CD4-positive, CD25-positive, alpha-beta regulatory T cell (primary cell): Measurements from ENCODE around the gene PDP2. TPM values are rescaled to one million over a fixed set of nuclear protein-coding genes. Genes with fewer than 3 reads are reported as not detected.
"Not testable (repeated sequence)": the region's sequence is repeated elsewhere in the genome, so short reads cannot be mapped to it uniquely, and the experiment has no call there.

ENCODE experiments used
- ATAC-seq, 2 donors: fragments of 150-1000 bp; cut with Tn5 transposase; one replicate each; pipeline ENCODE4 v1.10.0; 2021; ENCODE audit warnings: low read depth in 2 of 2, moderate number of reproducible peaks in 2 of 2, moderate library complexity in 1 of 2
- DNase-seq, 3 donors: peaks; one replicate each; pipeline versions ENCODE4 v3.0.0 to v3.0.0-alpha.2; 2012 to 2022; ENCODE audit warnings: mixed read lengths in 1 of 3
- H3K27ac ChIP-seq: one replicate; pipeline ENCODE4 v1.7.0; 2013; ENCODE audit warnings: mild to moderate bottlenecking, low read length; ENCODE audit not compliant: insufficient read depth, poor library complexity, severe bottlenecking
- H3K27me3 ChIP-seq: one replicate; pipeline ENCODE4 v1.7.0; 2013; ENCODE audit warnings: low read length; ENCODE audit not compliant: control insufficient read depth, insufficient read depth
- H3K36me3 ChIP-seq: one replicate; pipeline ENCODE4 v1.7.0; 2013; ENCODE audit warnings: mild to moderate bottlenecking, low read length, moderate library complexity; ENCODE audit not compliant: control insufficient read depth, insufficient read depth
- H3K4me1 ChIP-seq: 2 replicates; pipeline ENCODE4 v1.7.0; 2013; ENCODE audit warnings: mild to moderate bottlenecking, low read length; ENCODE audit not compliant: insufficient read depth, control insufficient read depth, poor library complexity, severe bottlenecking
- H3K4me3 ChIP-seq: one replicate; pipeline ENCODE4 v1.7.0; 2013; ENCODE audit warnings: low read depth, mild to moderate bottlenecking, low read length, moderate library complexity
- H3K9me3 ChIP-seq, 2 experiments: 1 replicate in 1 of 2; 2 replicates in 1 of 2; pipeline ENCODE4 v1.7.0; 2013; ENCODE audit warnings: low read length in 2 of 2, mild to moderate bottlenecking in 1 of 2, moderate library complexity in 1 of 2; ENCODE audit not compliant: control insufficient read depth in 2 of 2
- H3K27ac Mint-ChIP-seq, 3 donors: one replicate each; pipeline ENCODE4 v1.8.0; 2020 to 2022; ENCODE audit warnings: mild to moderate bottlenecking in 3 of 3, mixed read lengths in 3 of 3, moderate library complexity in 2 of 3
- H3K27me3 Mint-ChIP-seq: one replicate; pipeline ENCODE4 v1.8.0; 2022; ENCODE audit warnings: mild to moderate bottlenecking, mixed read lengths
- H3K36me3 Mint-ChIP-seq: one replicate; pipeline ENCODE4 v1.8.0; 2020; ENCODE audit warnings: mixed read lengths
- H3K4me1 Mint-ChIP-seq, 4 donors: one replicate each; pipeline ENCODE4 v1.8.0; 2020 to 2022; ENCODE audit warnings: mixed read lengths in 4 of 4, mild to moderate bottlenecking in 1 of 4
- H3K4me3 Mint-ChIP-seq, 4 donors: one replicate each; pipeline ENCODE4 v1.8.0; 2020 to 2022; ENCODE audit warnings: mild to moderate bottlenecking in 4 of 4, mixed read lengths in 4 of 4, moderate library complexity in 3 of 4
- H3K9me3 Mint-ChIP-seq, 7 donors: one replicate each; pipeline ENCODE4 v1.8.0; 2020 to 2022; ENCODE audit warnings: mixed read lengths in 7 of 7, mild to moderate bottlenecking in 3 of 7, moderate library complexity in 2 of 7
- polyA plus RNA-seq, 4 donors: library from polyadenylated mRNA; unstranded; fragments of 300-500 nt; fragmentation: Illumina TruSeq; gene quantifications; one replicate each; pipeline ENCODE4 v1.2.3, GENCODE V29; 2021
- total RNA-seq: library from RNA; stranded (reverse); gene quantifications from one replicate; pipeline ENCODE4 v1.2.3, GENCODE V29; 2022

Gene PDP2
- total and polyA plus RNA-seq, 5 donors from 2014 or later = 0.07 to 7.1 (median 1.9) TPM

- H3K27me3 Mint-ChIP-seq = no peaks in the 10 kb centered on the region
- peaks cover 0 to 2% (median 0%) of the 10 kb centered on the region in 7 donors for H3K9me3 Mint-ChIP-seq
- DNase-seq = no peak
Observed at GRCh38 chr16:66869424-66869823, 10.9 kb upstream of the PDP2 start.

GRCh38 chr16:66871363-66871762, 9.0 kb upstream of the PDP2 start:
- H3K4me1 Mint-ChIP-seq = peaks cover 4 to 22% (median 15%) of the 10 kb centered on the region in 4 donors
- H3K4me3 Mint-ChIP-seq = peak overlapping the region in 2 of 4 donors; percentile 9 to 83

More at GRCh38 chr16:66869424-66869823, 10.9 kb upstream of the PDP2 start:
- H3K4me3 Mint-ChIP-seq = no peak overlapping the region
- Histone ChIP-seq H3K27ac (no peak overlapping the region), H3K9me3 (no peaks in the 10 kb centered on the region), H3K36me3 (no peaks in the 10 kb centered on the region), H3K4me1 (peaks cover 9% of the 10 kb centered on the region), H3K27me3 (no peaks in the 10 kb centered on the region), H3K4me3 (no peak overlapping the region)
- H3K4me1 Mint-ChIP-seq = peaks cover 4 to 18% (median 13%) of the 10 kb centered on the region in 4 donors
- H3K27ac Mint-ChIP-seq = no peak overlapping the region
- H3K36me3 Mint-ChIP-seq = no peaks in the 10 kb centered on the region
- ATAC-seq = no peak

GRCh38 chr16:66871840-66872239, 8.5 kb upstream of the PDP2 start:
- Mint-ChIP-seq H3K36me3 (no peaks in the 10 kb centered on the region), H3K9me3 (peaks cover 0 to 2% (median 0%) of the 10 kb centered on the region in 7 donors), H3K27ac (no peak overlapping the region), H3K27me3 (no peaks in the 10 kb centered on the region), H3K4me1 (peaks cover 4 to 22% (median 15%) of the 10 kb centered on the region in 4 donors), H3K4me3 (peak overlapping the region in 3 of 4 donors; percentile 24 to 83 (median 79))
- Histone ChIP-seq H3K36me3 (no peaks in the 10 kb centered on the region), H3K9me3 (no peaks in the 10 kb centered on the region), H3K4me3 (no peak overlapping the region), H3K27ac (no peak overlapping the region), H3K27me3 (no peaks in the 10 kb centered on the region), H3K4me1 (peaks cover 9% of the 10 kb centered on the region)
- DNase-seq (no peak), ATAC-seq (no peak)

More at GRCh38 chr16:66871363-66871762, 9.0 kb upstream of the PDP2 start:
- H3K27me3 Mint-ChIP-seq, H3K27ac Mint-ChIP-seq, H3K4me3 ChIP-seq, H3K36me3 ChIP-seq, H3K27ac ChIP-seq, H3K4me1 ChIP-seq, H3K9me3 ChIP-seq, H3K9me3 Mint-ChIP-seq, DNase-seq, ATAC-seq, H3K36me3 Mint-ChIP-seq, H3K27me3 ChIP-seq: not testable (repeated sequence)

- H3K4me1 Mint-ChIP-seq = peaks cover 4 to 22% (median 14%) of the 10 kb centered on the region in 4 donors
- H3K27ac Mint-ChIP-seq = peak overlapping the region; percentile 81 to 90 (median 89)
- peak overlapping the region; percentile 79 to 88 (median 86) for H3K4me3 Mint-ChIP-seq
- H3K36me3 Mint-ChIP-seq = no peaks in the 10 kb centered on the region
- Histone ChIP-seq H3K36me3 (no peaks in the 10 kb centered on the region), H3K27me3 (no peaks in the 10 kb centered on the region), H3K27ac (no peak overlapping the region), H3K4me3 (peak overlapping the region; percentile 56), H3K9me3 (no peaks in the 10 kb centered on the region), H3K4me1 (peaks cover 9% of the 10 kb centered on the region)
- peaks cover 0 to 2% (median 0%) of the 10 kb centered on the region in 7 donors for H3K9me3 Mint-ChIP-seq
- ATAC-seq (no peak), DNase-seq (no peak)
- H3K27me3 Mint-ChIP-seq = no peaks in the 10 kb centered on the region
Observed at GRCh38 chr16:66872559-66872942, 7.8 kb upstream of the PDP2 start.

- ATAC-seq (peak; percentile 82 to 83), DNase-seq (peak; percentile 74 to 95 (median 80))
- H3K27me3 ChIP-seq = no peaks in the 10 kb centered on the region
- Mint-ChIP-seq H3K27me3 (no peaks in the 10 kb centered on the region), H3K4me1 (peaks cover 6 to 21% (median 14%) of the 10 kb centered on the region in 4 donors), H3K36me3 (no peaks in the 10 kb centered on the region), H3K9me3 (peaks cover 0 to 2% (median 0%) of the 10 kb centered on the region in 7 donors), H3K4me3 (peak overlapping the region; percentile 79 to 88 (median 86)), H3K27ac (peak overlapping the region; percentile 81 to 90 (median 89))
- peaks cover 9% of the 10 kb centered on the region for H3K4me1 ChIP-seq
- H3K9me3 ChIP-seq = no peaks in the 10 kb centered on the region
- H3K27ac ChIP-seq = peak overlapping the region; percentile 65
- H3K36me3 ChIP-seq = no peaks in the 10 kb centered on the region
- peak overlapping the region; percentile 56 for H3K4me3 ChIP-seq
Observed at GRCh38 chr16:66872943-66873684, 7.2 kb upstream of the PDP2 start.

GRCh38 chr16:66873685-66874055, 6.6 kb upstream of the PDP2 start:
- Histone ChIP-seq H3K4me1 (peaks cover 9% of the 10 kb centered on the region), H3K4me3 (no peak overlapping the region), H3K9me3 (no peaks in the 10 kb centered on the region), H3K36me3 (no peaks in the 10 kb centered on the region), H3K27ac (peak overlapping the region; percentile 65), H3K27me3 (no peaks in the 10 kb centered on the region)
- ATAC-seq (no peak), DNase-seq (no peak)
- H3K36me3 Mint-ChIP-seq = no peaks in the 10 kb centered on the region
- H3K4me3 Mint-ChIP-seq = peak overlapping the region in 1 of 4 donors; percentile 79
- peak overlapping the region in 1 of 3 donors; percentile 81 for H3K27ac Mint-ChIP-seq
- H3K9me3 Mint-ChIP-seq = peaks cover 0 to 2% (median 0%) of the 10 kb centered on the region in 7 donors
- H3K27me3 Mint-ChIP-seq = no peaks in the 10 kb centered on the region
- H3K4me1 Mint-ChIP-seq = peaks cover 7 to 24% (median 15%) of the 10 kb centered on the region in 4 donors

GRCh38 chr16:66874079-66874775, 6.1 kb upstream of the PDP2 start:
- H3K27ac ChIP-seq = no peak overlapping the region
- H3K36me3 ChIP-seq = no peaks in the 10 kb centered on the region
- peak overlapping the region; percentile 73 to 89 (median 77) for H3K27ac Mint-ChIP-seq
- H3K27me3 Mint-ChIP-seq = no peaks in the 10 kb centered on the region
- no peaks in the 10 kb centered on the region for H3K27me3 ChIP-seq
- peaks cover 0 to 2% (median 0%) of the 10 kb centered on the region in 7 donors for H3K9me3 Mint-ChIP-seq
- no peaks in the 10 kb centered on the region for H3K9me3 ChIP-seq
- H3K4me1 ChIP-seq = peaks cover 9% of the 10 kb centered on the region
- H3K4me3 ChIP-seq = no peak overlapping the region
- ATAC-seq (no peak), DNase-seq (no peak)
- peaks cover 7 to 24% (median 15%) of the 10 kb centered on the region in 4 donors for H3K4me1 Mint-ChIP-seq
- peak overlapping the region; percentile 50 to 85 (median 58) for H3K4me3 Mint-ChIP-seq
- no peaks in the 10 kb centered on the region for H3K36me3 Mint-ChIP-seq
